IMR-90 (cell line): ENCODE measurements around the gene MSH2. TPM values are rescaled to one million over a fixed set of nuclear protein-coding genes. Genes with fewer than 3 reads are reported as not detected.
"Not testable (repeated sequence)": the region's sequence is repeated elsewhere in the genome, so short reads cannot be mapped to it uniquely, and the experiment has no call there.

ENCODE experiments used
- ATAC-seq: fragments of 200-7000 bp; cut with Tn5 transposase; 2 replicates; pipeline ENCODE4 v1.9.1; 2020; ENCODE audit warnings: low read depth, mild to moderate bottlenecking, moderate library complexity
- BruUV-seq: library from RNA; stranded (reverse); fragments of 400-500 nt; replicated peaks from 2 replicates; lab custom pipeline; 2021; lab: Mats Ljungman, UMichigan
- CTCF ChIA-PET: fragments of 300-600 bp; formaldehyde crosslinking; extraction: SDS; loops from one replicate; lab custom pipeline; 2021; ENCODE audit warnings: antibody characterized with exemption; lab: Yijun Ruan, JAX
- POLR2A ChIA-PET: fragments of 300-600 bp; sonication (Branson Sonifier 250); formaldehyde crosslinking; loops from one replicate; lab custom pipeline; 2022; ENCODE audit warnings: antibody characterized with exemption; ENCODE audit not compliant: unreplicated experiment; lab: Charles Lee
- DNase-seq: peaks from one replicate; pipeline ENCODE4 v3.0.0; 2013
- H2AFZ ChIP-seq: replicated peaks from 2 replicates; pipeline ENCODE3; 2013; ENCODE audit warnings: low read length, mild to moderate bottlenecking; ENCODE audit not compliant: poor library complexity
- H2AK5ac ChIP-seq: 2 replicates; pipeline ENCODE4 v1.6.1; 2013; ENCODE audit warnings: low read depth, low read length, inconsistent platforms
- H2AK9ac ChIP-seq: replicated peaks from 2 replicates; pipeline ENCODE3; 2013; ENCODE audit warnings: mild to moderate bottlenecking, low read depth, low read length, moderate library complexity; ENCODE audit not compliant: poor library complexity
- H2BK120ac ChIP-seq: 2 replicates; pipeline ENCODE4 v1.6.1; 2013; ENCODE audit warnings: low read depth, low read length, inconsistent platforms
- H2BK15ac ChIP-seq: 3 replicates; pipeline ENCODE4 v1.6.1; 2013; ENCODE audit warnings: low read depth, low read length, inconsistent platforms
- H2BK20ac ChIP-seq: 2 replicates; pipeline ENCODE4 v1.6.1; 2013; ENCODE audit warnings: low read depth, mild to moderate bottlenecking, inconsistent platforms, low read length, moderate library complexity
- H2BK5ac ChIP-seq: 2 replicates; pipeline ENCODE4 v1.6.1; 2013; ENCODE audit warnings: mild to moderate bottlenecking, low read depth, low read length, inconsistent platforms; ENCODE audit not compliant: poor library complexity, severe bottlenecking
- H3K14ac ChIP-seq: replicated peaks from 2 replicates; pipeline ENCODE4 v1.6.1; 2013; ENCODE audit warnings: low read depth, low read length, inconsistent platforms
- H3K18ac ChIP-seq: 2 replicates; pipeline ENCODE4 v1.6.1; 2013; ENCODE audit warnings: low read depth, low read length, control low read depth
- H3K23ac ChIP-seq: 2 replicates; pipeline ENCODE4 v1.6.1; 2013; ENCODE audit warnings: low read depth, low read length, inconsistent platforms
- H3K27ac ChIP-seq: 2 replicates; pipeline ENCODE4 v1.5.1; 2013; ENCODE audit warnings: mild to moderate bottlenecking, control low read depth, low read length; ENCODE audit not compliant: insufficient read depth
- H3K27me3 ChIP-seq: 2 replicates; pipeline ENCODE4 v1.6.1; 2013; ENCODE audit warnings: low read length; ENCODE audit not compliant: control insufficient read depth, insufficient read depth
- H3K36me3 ChIP-seq: 2 replicates; pipeline ENCODE4 v1.6.1; 2013; ENCODE audit warnings: low read length, mixed read lengths; ENCODE audit not compliant: control insufficient read depth, insufficient read depth
- H3K4ac ChIP-seq: 2 replicates; pipeline ENCODE4 v1.6.1; 2013; ENCODE audit warnings: low read depth, low read length, inconsistent platforms
- H3K4me1 ChIP-seq: 2 replicates; pipeline ENCODE4 v1.6.1; 2013; ENCODE audit warnings: low read length, mixed read lengths; ENCODE audit not compliant: control insufficient read depth, insufficient read depth
- H3K4me2 ChIP-seq: 2 replicates; pipeline ENCODE4 v1.6.1; 2013; ENCODE audit warnings: low read depth, mild to moderate bottlenecking, control low read depth, low read length, moderate library complexity
- H3K4me3 ChIP-seq: 2 replicates; pipeline ENCODE4 v1.5.1; 2013; ENCODE audit warnings: low read depth, mild to moderate bottlenecking, control low read depth, low read length, moderate library complexity; ENCODE audit not compliant: insufficient read depth
- H3K56ac ChIP-seq: 2 replicates; pipeline ENCODE4 v1.6.1; 2013; ENCODE audit warnings: low read length, inconsistent platforms; ENCODE audit not compliant: insufficient read depth; ENCODE audit errors: extremely low read depth
- H3K79me1 ChIP-seq, 2 experiments: 2 replicates each; pipeline ENCODE4 v1.6.1; 2013; ENCODE audit warnings: low read length in 2 of 2, inconsistent platforms in 1 of 2, low read depth in 1 of 2
- H3K9ac ChIP-seq: 2 replicates; pipeline ENCODE4 v1.6.1; 2013; ENCODE audit warnings: low read depth, low read length, control low read depth
- H3K9me1 ChIP-seq: 2 replicates; pipeline ENCODE4 v1.6.1; 2013; ENCODE audit warnings: low read length, inconsistent platforms; ENCODE audit not compliant: insufficient read depth
- H3K9me3 ChIP-seq: 2 replicates; pipeline ENCODE4 v1.6.1; 2013; ENCODE audit warnings: low read length; ENCODE audit not compliant: control insufficient read depth, insufficient read depth
- H4K20me1 ChIP-seq: 2 replicates; pipeline ENCODE4 v1.6.1; 2013; ENCODE audit warnings: low read length, inconsistent platforms; ENCODE audit not compliant: insufficient read depth
- H4K5ac ChIP-seq: 2 replicates; pipeline ENCODE4 v1.6.1; 2013; ENCODE audit warnings: mild to moderate bottlenecking, low read depth, low read length, control low read depth
- H4K8ac ChIP-seq, 2 experiments: 2 replicates each; pipeline ENCODE4 v1.6.1; 2013; ENCODE audit warnings: low read depth in 2 of 2, low read length in 2 of 2, control low read depth in 1 of 2, inconsistent platforms in 1 of 2
- H4K91ac ChIP-seq: 2 replicates; pipeline ENCODE4 v1.6.1; 2013; ENCODE audit warnings: low read depth, low read length, inconsistent platforms; ENCODE audit not compliant: insufficient read depth
- WGBS, 2 experiments: methylation state at CpG; one replicate each; pipeline versions ENCODE4 v1.1.5 to v1.1.7; 2013; ENCODE audit warnings: missing lambda C conversion rate in 2 of 2; ENCODE audit not compliant: insufficient read length in 1 of 2; ENCODE audit errors: extremely low coverage in 2 of 2; 5-methylcytosine and 5-hydroxymethylcytosine counted together
- dilution Hi-C: fragments of 300-500 bp; cut with HindIII; formaldehyde crosslinking; loops from one replicate; pipeline ENCODE4 v1.14.3; 2018; ENCODE audit warnings: low sequenced_read_pairs; ENCODE audit not compliant: unreplicated experiment
- in situ Hi-C: fragments of 300-500 bp; cut with MboI; formaldehyde crosslinking; loops from 3 replicates; pipeline ENCODE4 v1.14.3; 2019; ENCODE audit warnings: low sequenced_read_pairs, inconsistent platforms, mixed read lengths
- intact Hi-C: fragments of 100-400 bp; cut with micrococcal nuclease; formaldehyde crosslinking; loops from 2 replicates; pipeline ENCODE4 v1.10.0; 2022
- polyA plus RNA-seq, 3 experiments: library from polyadenylated mRNA; depleted of rRNA; stranded (reverse); fragments of >200 nt; gene quantifications; 2 replicates each; pipeline ENCODE4 v1.2.3, GENCODE V29; 2012; ENCODE audit warnings: low replicate concordance in 1 of 3
- total RNA-seq: library from RNA; depleted of rRNA; stranded (reverse); fragments of >200 nt; gene quantifications from 2 replicates; pipeline ENCODE4 v1.2.3, GENCODE V29; 2012

Gene MSH2
- total and polyA plus RNA-seq, 2 of the 4 experiments (the other 2 are of a cell fraction): 13.8 to 22.6 TPM

- H2AFZ ChIP-seq, DNase-seq, H2BK20ac ChIP-seq, H3K18ac ChIP-seq, H3K9ac ChIP-seq, H2AK9ac ChIP-seq, H3K9me3 ChIP-seq, H3K79me1 ChIP-seq, POLR2A ChIA-PET, H3K9me1 ChIP-seq, ATAC-seq, H3K36me3 ChIP-seq, H3K27ac ChIP-seq, H2AK5ac ChIP-seq, in situ Hi-C loops, H4K8ac ChIP-seq, dilution Hi-C loops, intact Hi-C loops, H2BK5ac ChIP-seq, H4K20me1 ChIP-seq, H3K27me3 ChIP-seq, H4K91ac ChIP-seq, H3K4me3 ChIP-seq, H3K4ac ChIP-seq, BruUV-seq, H4K5ac ChIP-seq, H3K4me1 ChIP-seq, CTCF ChIA-PET, H3K4me2 ChIP-seq, H2BK120ac ChIP-seq, H3K23ac ChIP-seq, H3K56ac ChIP-seq, H2BK15ac ChIP-seq, H3K14ac ChIP-seq: not testable (repeated sequence)
- 100% methylated on average over 2 of the region's 32 CpGs; no CpG with 5 or more reads in 1 of the 2 experiments for WGBS, 2 experiments
Observed at GRCh38 chr2:47433006-47433405, 30.1 kb downstream of the MSH2 start.

DNA sequence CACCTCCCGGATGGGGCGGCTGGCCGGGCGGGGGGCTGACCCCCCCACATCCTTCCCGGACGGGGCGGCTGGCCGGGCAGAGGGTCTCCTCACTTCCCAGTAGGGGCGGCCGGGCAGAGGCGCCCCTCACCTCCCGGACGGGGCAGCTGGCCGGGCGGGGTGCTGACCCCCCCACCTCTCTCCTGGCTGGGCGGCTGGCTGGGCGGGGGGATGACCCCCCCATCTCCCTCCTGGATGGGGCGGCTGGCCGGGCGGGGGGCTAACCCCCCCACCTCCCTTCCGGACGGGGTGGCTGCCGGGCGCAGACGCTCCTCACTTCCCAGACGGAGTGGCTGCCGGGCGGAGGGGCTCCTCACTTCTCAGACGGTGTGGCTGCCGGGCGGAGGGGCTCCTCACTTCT lies 30.5 kb downstream of the MSH2 start:
- H2AK5ac ChIP-seq, H2BK15ac ChIP-seq, H3K4me2 ChIP-seq, H3K27ac ChIP-seq, H2BK20ac ChIP-seq, ATAC-seq, H2BK120ac ChIP-seq, H3K36me3 ChIP-seq, H2BK5ac ChIP-seq, H3K23ac ChIP-seq, H4K91ac ChIP-seq, H3K9ac ChIP-seq, H3K79me1 ChIP-seq, H3K4ac ChIP-seq, DNase-seq, H3K4me1 ChIP-seq, H3K18ac ChIP-seq, H2AK9ac ChIP-seq, H2AFZ ChIP-seq, H4K5ac ChIP-seq, H3K56ac ChIP-seq, H3K27me3 ChIP-seq, H3K9me1 ChIP-seq, H4K20me1 ChIP-seq, dilution Hi-C loops, H3K4me3 ChIP-seq, H3K14ac ChIP-seq, H4K8ac ChIP-seq, BruUV-seq, H3K9me3 ChIP-seq, intact Hi-C loops, in situ Hi-C loops, POLR2A ChIA-PET, CTCF ChIA-PET: not testable (repeated sequence)
- no CpG with 5 or more reads among the region's 31 CpGs for WGBS, 2 experiments
